CD4-positive, alpha-beta T cell treated with Interleukin-4 for 4 hours (primary cell): ENCODE measurements around the gene SNX17.

Experiments used
- DNase-seq: peaks from one replicate; pipeline ENCODE4 v3.0.0-alpha.2; 2020

The SNX17 gene

GRCh38 chr2:27370816-27371620 is 602 bp downstream of the SNX17 start:
- peak; percentile 37 for DNase-seq

- no peak for DNase-seq
These were observed 2.5 kb downstream of the SNX17 start for GRCh38 chr2:27372937-27373336.

- no peak for DNase-seq
These were observed 3.2 kb downstream of the SNX17 start for GRCh38 chr2:27373567-27373966.

GRCh38 chr2:27375513-27376099 is 5.2 kb downstream of the SNX17 start:
- no peak for DNase-seq

GRCh38 chr2:27376151-27376865 is 5.9 kb downstream of the SNX17 start:
- DNase-seq: no peak

- no peak for DNase-seq
These were observed 6.6 kb downstream of the SNX17 start for GRCh38 chr2:27376866-27377617.

- no peak for DNase-seq
These were observed 7.2 kb downstream of the SNX17 start for GRCh38 chr2:27377618-27378095.

GRCh38 chr2:27378096-27378808 is 7.8 kb downstream of the SNX17 start:
- DNase-seq: no peak

GRCh38 chr2:27378809-27379290 is 8.4 kb downstream of the SNX17 start:
- no peak for DNase-seq

GRCh38 chr2:27379383-27379835 is 9.0 kb downstream of the SNX17 start:
- DNase-seq: no peak

- peak; percentile 52 for DNase-seq
These were observed 9.6 kb downstream of the SNX17 start for GRCh38 chr2:27379836-27380625.

GRCh38 chr2:27380626-27381545 is 10.5 kb downstream of the SNX17 start, which contains the start of gene ZNF513:
Gene ZNF513 (minus strand): TSS chr2:27380734. CDS start chr2:27380526, 208 bp downstream.
- DNase-seq: peak; percentile 89

- DNase-seq: no peak
These were observed 11.3 kb downstream of the SNX17 start for GRCh38 chr2:27381577-27382181.

GRCh38 chr2:27390822-27391679 is 20.6 kb downstream of the SNX17 start:
- DNase-seq: peak; percentile 67

GRCh38 chr2:27393225-27393624 is 22.8 kb downstream of the SNX17 start:
- DNase-seq: no peak

- DNase-seq: no peak
These were observed 28.5 kb downstream of the SNX17 start for GRCh38 chr2:27398962-27399361.

- DNase-seq: no peak
These were observed 30.1 kb downstream of the SNX17 start for GRCh38 chr2:27400348-27401135.
